ENCODE measurements around the gene RGL2.

RGL2 gene

DNA sequence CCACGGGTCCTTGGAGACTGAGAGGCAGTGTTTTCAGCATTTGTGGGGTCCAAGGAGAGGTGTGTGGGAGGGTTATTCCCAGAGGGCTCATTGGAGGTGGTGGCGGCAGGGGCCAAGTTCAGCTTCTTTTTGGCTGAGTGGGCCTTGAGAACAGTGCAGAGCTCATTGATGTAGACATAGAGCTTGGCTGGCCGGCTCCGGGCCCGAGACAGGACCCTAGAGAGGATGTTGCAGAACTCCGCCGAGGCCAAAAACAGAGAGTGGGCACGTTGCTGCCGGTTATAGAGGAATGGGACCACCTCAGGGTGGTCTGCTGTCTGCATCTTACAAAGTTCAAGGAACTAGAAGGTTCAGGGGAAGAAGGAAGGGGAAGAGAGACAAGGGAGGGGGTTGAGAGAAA, 22.5 kb upstream of the RGL2 start:
- Mint-ChIP-seq H3K9me3 (no peaks in the 10 kb centered on the region), H3K27me3 (no peaks in the 10 kb centered on the region), H3K4me1 (ENCODE audit: low read depth) (peaks cover 74% of the 10 kb centered on the region), H3K36me3 (ENCODE audit: low read depth) (peaks cover 61% of the 10 kb centered on the region), H3K27ac (peak overlapping the region; percentile 100), H3K4me3 (peak overlapping the region; percentile 99)
- intact Hi-C loops (cut with micrococcal nuclease): no loop called here

DNA sequence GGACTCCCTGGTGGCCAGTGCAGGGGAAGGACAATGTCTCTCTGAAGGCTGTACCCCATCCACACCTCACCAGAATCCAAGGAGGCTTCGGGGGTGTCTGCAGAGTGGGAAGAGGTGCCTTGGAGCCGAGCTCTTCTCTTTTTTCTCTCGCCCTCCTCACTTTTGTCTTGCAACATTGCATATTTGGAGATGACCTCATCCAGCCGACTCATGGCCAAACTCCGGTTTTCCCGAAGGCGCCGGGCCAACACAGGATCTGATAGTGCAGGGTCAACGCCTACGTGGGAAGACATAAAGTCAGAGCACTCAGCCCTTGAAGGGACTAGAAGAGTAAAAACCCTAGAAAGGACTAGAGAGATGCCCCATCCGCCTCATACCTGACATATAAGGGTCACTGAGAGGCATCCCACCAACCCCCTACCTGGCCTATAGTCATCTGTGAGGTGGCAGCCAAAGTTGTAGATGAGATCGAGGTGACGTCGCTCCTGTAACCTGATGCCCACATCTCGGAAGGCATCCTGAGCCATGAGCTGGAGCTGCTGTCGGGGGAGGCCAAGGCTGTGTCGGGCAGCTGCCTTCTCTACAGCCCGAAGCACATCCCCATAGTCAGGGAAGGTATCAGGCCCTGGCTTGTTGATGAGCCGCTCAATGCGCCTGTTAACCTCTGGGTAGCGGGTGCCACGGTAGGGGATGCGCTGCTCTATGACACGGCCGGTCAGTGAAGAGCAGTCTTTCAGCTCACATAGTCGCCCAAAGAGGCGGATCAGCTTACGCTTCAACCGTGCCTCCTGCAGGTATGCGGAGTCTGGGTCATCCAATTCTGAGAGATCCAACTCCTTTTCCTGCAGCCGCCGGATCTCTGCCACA, 21.8 kb upstream of the RGL2 start:
- no peaks in the 10 kb centered on the region for H3K27me3 Mint-ChIP-seq
- H3K4me1 Mint-ChIP-seq (ENCODE audit: low read depth): peaks cover 81% of the 10 kb centered on the region
- intact Hi-C loops (cut with micrococcal nuclease): no loop called here

DNA sequence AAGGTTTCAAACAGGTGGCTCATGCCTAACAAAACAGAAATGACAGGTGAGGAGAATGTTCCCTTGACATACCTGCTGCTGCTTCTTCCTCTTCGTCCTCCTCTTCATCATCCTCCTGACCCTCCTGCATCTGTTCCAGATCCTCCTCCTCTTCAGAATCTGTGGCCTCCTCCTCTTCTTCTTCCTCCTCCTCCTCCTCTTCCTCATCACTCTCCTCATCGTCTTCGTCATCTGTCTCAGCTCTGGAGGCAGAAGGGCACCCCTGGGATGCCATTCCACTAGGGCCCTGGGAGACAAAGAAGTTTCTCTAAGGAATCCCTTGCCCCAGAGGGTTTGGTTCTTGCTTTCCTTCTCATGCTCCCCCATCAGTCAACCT, 21.2 kb upstream of the RGL2 start:
- peaks cover 74% of the 10 kb centered on the region for H3K36me3 Mint-ChIP-seq (ENCODE audit: low read depth)
- no peaks in the 10 kb centered on the region for H3K9me3 Mint-ChIP-seq
- peaks cover 87% of the 10 kb centered on the region for H3K4me1 Mint-ChIP-seq (ENCODE audit: low read depth)
- intact Hi-C loops (cut with micrococcal nuclease): no loop called here
- H3K27me3 Mint-ChIP-seq: no peaks in the 10 kb centered on the region
- H3K4me3 Mint-ChIP-seq: no peak overlapping the region
- peak overlapping the region; percentile 98 for H3K27ac Mint-ChIP-seq

More for the DNA sequence above, 21.8 kb upstream of the RGL2 start:
- Mint-ChIP-seq H3K9me3 (no peaks in the 10 kb centered on the region), H3K36me3 (ENCODE audit: low read depth) (peaks cover 68% of the 10 kb centered on the region), H3K4me3 (peak overlapping the region; percentile 99), H3K27ac (peak overlapping the region; percentile 100)

DNA sequence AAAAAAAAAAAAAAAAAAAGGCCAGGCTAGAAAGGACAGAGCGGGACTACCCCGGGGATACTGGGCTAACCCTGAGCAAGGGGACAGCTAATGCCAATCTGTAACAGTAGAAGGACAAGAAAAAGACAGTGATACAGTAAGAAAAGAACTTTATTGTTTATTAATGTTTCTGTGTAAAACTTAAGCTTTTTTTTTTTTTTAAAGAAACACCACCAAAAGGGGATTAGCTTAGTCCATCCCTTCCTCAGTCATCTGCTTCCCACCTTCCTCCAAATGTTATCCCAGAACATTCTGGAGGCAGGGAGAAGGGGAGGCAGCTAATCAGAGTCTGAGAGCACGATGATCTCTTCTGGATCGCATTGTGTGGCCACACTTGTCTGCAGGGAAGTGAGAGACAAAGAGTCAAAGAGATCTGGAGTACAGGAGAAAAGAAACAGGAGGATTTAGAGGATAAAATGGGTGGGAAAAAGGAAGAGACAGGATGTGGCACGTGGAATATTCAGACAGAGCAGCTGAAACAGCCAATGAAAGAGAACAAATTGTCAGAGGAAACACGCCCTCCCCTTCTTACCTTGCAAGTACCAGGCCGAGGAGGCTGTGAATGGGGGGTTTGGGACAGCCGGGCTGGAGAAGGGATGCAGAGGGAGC, 19.8 kb upstream of the RGL2 start:
- peak overlapping the region; percentile 92 for H3K4me3 Mint-ChIP-seq
- peaks cover 88% of the 10 kb centered on the region for H3K36me3 Mint-ChIP-seq (ENCODE audit: low read depth)
- no peaks in the 10 kb centered on the region for H3K27me3 Mint-ChIP-seq
- no peaks in the 10 kb centered on the region for H3K9me3 Mint-ChIP-seq
- peak overlapping the region; percentile 98 for H3K27ac Mint-ChIP-seq
- H3K4me1 Mint-ChIP-seq (ENCODE audit: low read depth): peaks cover 82% of the 10 kb centered on the region
- intact Hi-C loops (cut with micrococcal nuclease): no loop called here

DNA sequence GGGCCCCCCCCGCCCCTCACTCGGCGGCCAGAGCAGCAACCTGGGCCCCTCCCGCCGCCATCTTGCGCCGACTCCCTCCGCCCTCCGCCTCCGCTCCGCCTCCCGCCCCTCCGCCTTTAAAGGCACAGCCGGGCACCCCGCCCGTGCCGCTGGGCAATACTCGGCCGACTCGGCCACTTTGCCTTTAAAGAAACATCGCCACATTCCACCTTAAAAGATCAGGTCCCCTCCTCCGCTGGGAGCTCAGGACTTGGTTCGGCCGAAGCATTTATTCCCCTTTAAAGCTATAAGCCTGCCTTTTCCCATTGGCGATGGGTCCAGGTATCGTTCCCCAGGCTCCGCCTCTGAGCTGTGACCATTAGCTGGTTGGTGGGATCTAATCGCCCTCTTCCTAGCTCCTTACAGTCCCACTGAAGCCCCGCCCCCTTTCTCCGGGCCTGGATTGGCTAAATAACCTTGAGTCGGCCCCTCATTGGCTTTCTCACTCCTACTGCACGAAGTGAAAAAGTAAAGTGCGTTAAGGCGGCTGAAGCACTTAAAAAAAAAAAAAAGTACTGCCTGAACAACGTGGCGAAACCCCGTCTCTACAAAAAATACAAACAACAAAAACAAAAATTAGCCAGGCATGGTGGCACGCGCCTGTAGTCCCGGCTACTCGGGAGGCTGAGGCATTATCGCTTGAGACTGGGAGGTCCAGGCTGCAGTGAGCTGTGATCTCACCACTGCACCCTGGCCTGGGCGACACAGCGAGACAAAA, 19.1 kb upstream of the RGL2 start, which contains the start of gene ZBTB22:
Gene ZBTB22, minus strand, starts transcription at position 76 of the 757 bp plus-strand sequence. CDS start 828 bp downstream, outside the sequence.
- Mint-ChIP-seq H3K4me1 (ENCODE audit: low read depth) (peaks cover 77% of the 10 kb centered on the region), H3K9me3 (no peaks in the 10 kb centered on the region), H3K36me3 (ENCODE audit: low read depth) (peaks cover 92% of the 10 kb centered on the region), H3K27ac (peak within 1 kb of the TSS; percentile 98), H3K4me3 (peak within 1 kb of the TSS; percentile 92), H3K27me3 (no peaks in the 10 kb centered on the region)
- intact Hi-C loops (cut with micrococcal nuclease): no loop called here

DNA sequence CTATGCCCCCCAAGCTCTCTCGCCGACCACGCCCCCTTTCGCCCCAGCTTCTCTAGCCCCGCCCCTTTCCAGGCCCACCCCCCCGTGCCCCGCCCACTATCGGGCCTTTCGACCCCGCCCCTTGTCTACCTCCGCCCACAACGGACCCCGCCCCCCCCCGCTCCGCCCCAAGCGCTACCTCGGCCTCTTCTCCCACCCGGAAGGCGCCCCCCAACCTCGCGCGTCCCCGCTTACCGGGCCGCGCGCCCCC, 18.6 kb upstream of the RGL2 start:
- Mint-ChIP-seq H3K4me3 (peak overlapping the region; percentile 76), H3K27me3 (no peaks in the 10 kb centered on the region), H3K27ac (peak overlapping the region; percentile 98), H3K4me1 (ENCODE audit: low read depth) (peaks cover 78% of the 10 kb centered on the region), H3K36me3 (ENCODE audit: low read depth) (peaks cover 92% of the 10 kb centered on the region), H3K9me3 (no peaks in the 10 kb centered on the region)
- intact Hi-C loops (cut with micrococcal nuclease): no loop called here

DNA sequence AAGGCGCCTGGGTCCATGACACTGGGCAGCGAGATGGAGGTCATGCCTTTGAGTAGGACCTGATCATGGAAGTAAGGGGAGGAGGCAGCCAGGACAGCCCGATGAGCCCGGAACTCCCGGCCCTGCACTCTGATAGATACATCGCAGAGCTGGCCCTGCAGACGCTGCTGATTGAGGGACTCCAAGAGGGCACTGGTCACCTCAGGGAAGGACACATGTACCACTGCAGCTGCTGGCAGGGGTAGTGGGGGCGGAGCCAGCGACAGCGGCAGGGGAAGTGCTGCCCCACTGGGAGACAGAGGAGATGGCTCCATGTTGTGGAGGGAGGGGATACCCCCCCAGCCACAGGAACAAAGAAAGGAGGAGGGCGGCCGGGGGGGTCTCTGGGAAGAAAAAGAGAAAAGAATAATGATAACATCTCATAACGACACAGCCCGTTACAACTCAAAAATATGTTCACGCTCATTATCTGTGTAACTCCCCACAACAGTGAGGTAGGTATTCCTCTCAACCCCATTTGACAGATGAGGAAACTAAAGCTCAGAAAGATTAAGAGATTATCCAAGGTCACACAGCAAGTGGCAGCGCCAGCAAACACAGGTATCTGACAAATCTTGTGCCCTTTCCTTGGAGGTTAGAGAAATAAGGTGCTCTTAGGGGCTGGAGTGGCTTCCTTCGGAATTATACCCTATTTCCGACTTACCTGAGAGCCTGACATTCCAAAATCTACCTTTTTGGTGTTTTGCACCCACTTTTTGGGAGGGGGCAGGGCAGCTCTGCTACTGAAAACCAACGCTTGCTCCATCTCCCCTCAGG, 18.1 kb upstream of the RGL2 start:
- Mint-ChIP-seq H3K4me3 (peak overlapping the region; percentile 76), H3K27ac (peak overlapping the region; percentile 98), H3K4me1 (ENCODE audit: low read depth) (peaks cover 78% of the 10 kb centered on the region), H3K27me3 (no peaks in the 10 kb centered on the region), H3K36me3 (ENCODE audit: low read depth) (peaks cover 92% of the 10 kb centered on the region), H3K9me3 (no peaks in the 10 kb centered on the region)
- intact Hi-C loops (cut with micrococcal nuclease): no loop called here

DNA sequence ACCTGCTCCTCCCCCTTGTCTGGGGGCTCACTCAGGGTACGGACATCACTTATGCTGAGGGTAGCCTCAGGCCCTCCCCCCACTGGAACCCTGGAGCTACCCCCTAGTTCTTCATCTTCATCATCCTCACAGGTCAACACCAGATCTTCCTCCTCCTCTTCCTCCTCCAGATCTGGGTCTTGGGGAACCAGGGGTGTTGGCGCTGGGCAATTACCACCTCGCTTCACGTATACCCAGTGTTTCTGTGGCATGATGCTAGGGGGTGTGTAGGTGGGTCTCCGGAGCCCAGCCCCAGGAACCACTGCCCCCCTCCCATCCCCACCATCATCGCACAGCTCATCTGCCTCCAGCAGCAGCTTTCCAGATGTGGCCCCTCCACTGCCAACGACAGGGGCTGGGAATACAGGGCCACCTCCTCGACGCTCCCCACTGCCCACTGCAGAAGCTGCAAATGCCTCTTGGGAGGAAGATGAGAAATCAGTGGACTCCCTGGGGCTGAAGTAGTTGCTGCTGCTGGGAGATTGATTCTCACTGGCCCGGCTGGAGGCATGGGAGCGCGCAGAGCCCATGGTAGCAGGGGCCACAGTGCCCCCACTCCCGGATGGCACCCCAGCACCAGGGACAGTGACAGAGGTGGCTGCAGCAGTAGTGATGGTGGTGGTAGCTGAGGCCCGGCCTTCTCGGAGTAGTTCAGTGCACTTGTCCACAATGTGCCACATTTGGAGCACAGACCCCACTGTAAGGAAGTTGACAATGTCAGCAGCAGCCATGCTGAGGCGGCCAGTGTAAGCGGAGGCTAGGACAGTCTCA, 17.3 kb upstream of the RGL2 start:
- intact Hi-C loops (cut with micrococcal nuclease): no loop called here
- H3K4me1 Mint-ChIP-seq (ENCODE audit: low read depth): peaks cover 76% of the 10 kb centered on the region
- H3K9me3 Mint-ChIP-seq: no peaks in the 10 kb centered on the region
- H3K36me3 Mint-ChIP-seq (ENCODE audit: low read depth): peaks cover 94% of the 10 kb centered on the region
- H3K27me3 Mint-ChIP-seq: no peaks in the 10 kb centered on the region
- peak overlapping the region; percentile 76 for H3K4me3 Mint-ChIP-seq
- peak overlapping the region; percentile 98 for H3K27ac Mint-ChIP-seq

DNA sequence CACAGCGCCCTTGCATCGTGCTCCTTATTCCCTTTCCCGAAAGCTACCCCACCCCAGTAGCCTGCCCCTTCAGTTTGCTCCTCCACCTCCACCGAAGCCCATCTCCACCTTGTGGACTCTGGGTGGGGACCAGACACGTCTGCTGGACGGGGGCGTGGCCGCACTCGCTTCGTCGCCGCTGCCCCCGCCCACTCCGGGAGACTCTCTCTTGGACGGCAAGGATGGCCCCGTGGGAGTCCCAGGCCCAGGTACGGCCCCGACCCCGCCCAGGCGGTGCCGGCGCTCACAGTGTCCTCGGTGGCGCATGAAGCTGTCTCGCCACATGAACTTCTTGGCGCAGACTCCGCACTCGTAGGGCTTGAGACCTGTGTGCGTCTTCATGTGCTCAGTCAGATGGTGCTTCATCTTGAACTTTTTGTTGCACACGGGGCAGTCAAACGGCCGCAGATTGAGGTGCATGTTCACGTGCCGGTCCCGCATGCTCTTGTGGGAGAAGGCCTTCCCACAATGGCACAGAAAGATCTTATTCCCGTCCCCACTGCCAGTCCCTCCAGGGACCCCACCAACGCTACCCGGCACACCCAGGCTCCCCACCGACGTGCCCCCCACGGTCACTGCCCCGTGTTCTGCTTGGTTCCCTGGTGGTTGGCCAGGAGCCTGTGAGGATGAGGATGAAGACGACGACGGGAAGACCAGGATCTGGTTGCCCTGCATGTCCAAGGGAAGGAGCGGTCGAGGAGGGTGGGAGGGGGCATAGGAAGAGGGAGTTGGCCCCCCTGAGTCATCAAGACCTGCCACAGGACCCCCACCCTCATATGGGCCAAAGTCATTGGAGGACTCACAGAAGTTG, 16.4 kb upstream of the RGL2 start:
- H3K4me1 Mint-ChIP-seq (ENCODE audit: low read depth): peaks cover 75% of the 10 kb centered on the region
- no peaks in the 10 kb centered on the region for H3K9me3 Mint-ChIP-seq
- peaks cover 94% of the 10 kb centered on the region for H3K36me3 Mint-ChIP-seq (ENCODE audit: low read depth)
- H3K27me3 Mint-ChIP-seq: no peaks in the 10 kb centered on the region
- H3K27ac Mint-ChIP-seq: peak overlapping the region; percentile 98
- H3K4me3 Mint-ChIP-seq: peak overlapping the region; percentile 100
- intact Hi-C loops (cut with micrococcal nuclease): loop anchor here (1.0 to 5.0 kb wide), 2 partner anchors 8 to 32 kb away; no protein-coding TSS in a partner anchor

DNA sequence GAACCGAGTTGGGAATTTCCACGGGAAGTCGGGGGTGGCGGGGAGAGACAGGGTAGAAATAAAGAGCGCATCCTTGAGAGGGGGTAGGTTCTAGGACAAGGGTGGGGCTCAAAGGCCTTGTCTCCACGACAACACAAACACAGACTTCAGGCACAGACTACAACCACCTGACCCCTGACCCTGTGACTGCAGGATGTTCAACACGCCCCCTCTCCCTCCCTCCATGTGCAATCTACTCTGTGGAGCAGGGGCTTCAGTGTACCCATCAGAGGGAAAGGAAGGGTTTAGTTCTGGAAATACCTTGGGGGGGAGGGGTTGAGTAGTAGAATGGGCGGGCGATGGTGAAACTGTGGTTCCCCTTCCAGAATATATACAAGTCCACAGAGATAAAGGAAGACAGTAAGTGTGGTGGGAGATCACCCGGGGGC, 15.8 kb upstream of the RGL2 start:
- intact Hi-C loops (cut with micrococcal nuclease): loop anchor here (1.0 to 5.0 kb wide), 2 partner anchors 9 to 33 kb away; no protein-coding TSS in a partner anchor
- H3K27me3 Mint-ChIP-seq: no peaks in the 10 kb centered on the region
- H3K27ac Mint-ChIP-seq: peak overlapping the region; percentile 98
- H3K9me3 Mint-ChIP-seq: no peaks in the 10 kb centered on the region
- H3K4me3 Mint-ChIP-seq: peak overlapping the region; percentile 100
- H3K36me3 Mint-ChIP-seq (ENCODE audit: low read depth): peaks cover 94% of the 10 kb centered on the region
- peaks cover 69% of the 10 kb centered on the region for H3K4me1 Mint-ChIP-seq (ENCODE audit: low read depth)

DNA sequence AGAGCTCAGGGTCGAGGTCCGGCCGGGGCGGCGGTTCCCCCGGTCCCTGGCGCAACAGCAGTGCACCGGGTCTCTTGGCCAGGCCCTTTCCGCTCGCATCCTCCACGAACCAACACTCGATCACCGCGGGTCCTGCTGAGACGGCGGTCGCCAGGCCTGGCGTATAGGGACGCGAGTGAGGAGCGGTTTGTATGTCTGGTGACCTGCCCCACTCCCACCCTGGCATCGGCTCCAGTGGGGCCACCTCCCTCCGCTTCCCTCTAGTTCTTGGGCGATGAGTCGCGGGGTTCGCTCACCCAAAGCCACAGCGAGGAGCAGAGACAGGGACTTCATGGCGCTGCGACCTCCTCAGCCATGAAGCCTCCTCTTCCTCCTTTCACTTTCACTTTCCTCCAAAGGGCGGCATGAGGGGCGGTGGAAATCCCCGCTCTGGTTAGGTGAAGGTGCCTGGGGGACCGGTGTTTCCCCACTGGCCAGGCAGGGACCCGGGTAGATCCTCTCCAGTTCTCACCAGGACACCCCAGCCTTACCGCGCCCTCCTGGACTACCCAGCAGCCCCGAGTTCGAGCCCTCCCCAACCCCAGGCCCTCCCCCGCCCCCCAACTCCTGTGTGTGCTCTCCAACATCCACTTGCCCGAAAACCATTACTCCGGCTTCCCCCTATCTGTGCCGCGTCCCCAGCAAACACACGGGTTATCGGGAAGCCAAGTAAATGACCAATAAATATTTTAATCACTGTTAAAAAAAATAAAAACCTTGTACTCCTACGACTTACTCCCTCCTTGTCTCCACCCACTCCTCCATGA, 15.2 kb upstream of the RGL2 start, which contains the start of gene TAPBP:
Gene TAPBP, minus strand, starts transcription at position 370 of the 806 bp plus-strand sequence. Its CDS starts 37 bp downstream, at position 333.
- no peaks in the 10 kb centered on the region for H3K9me3 Mint-ChIP-seq
- H3K4me1 Mint-ChIP-seq (ENCODE audit: low read depth): peaks cover 62% of the 10 kb centered on the region
- H3K27ac Mint-ChIP-seq: peak within 1 kb of the TSS; percentile 98
- no peaks in the 10 kb centered on the region for H3K27me3 Mint-ChIP-seq
- intact Hi-C loops (cut with micrococcal nuclease): loop anchor here (1.0 to 5.0 kb wide), 3 partner anchors 9 to 33 kb away; partner anchors contain the start of gene RGL2
- peak within 1 kb of the TSS; percentile 100 for H3K4me3 Mint-ChIP-seq
- peaks cover 94% of the 10 kb centered on the region for H3K36me3 Mint-ChIP-seq (ENCODE audit: low read depth)

Data from dendritic cell treated with granulocyte-macrophage colony-stimulating factor and Interleukin-4, amounts not matched to agents 40 ng/mL and 50 ng/mL, for 4 days (primary cell).